Activated CD8-positive, alpha-beta memory T cell treated with anti-CD3 and anti-CD28 coated beads, Interleukin-2, amount 10 ng/mL, durations not matched to agents 7 days and 5 days (primary cell): Measurements from ENCODE around the gene CTSK. TPM values are rescaled to one million over a fixed set of nuclear protein-coding genes. Genes with fewer than 3 reads are reported as not detected.
"Not testable (repeated sequence)": the region's sequence is repeated elsewhere in the genome, so short reads cannot be mapped to it uniquely, and the experiment has no call there.

Experiments used
- ATAC-seq: fragments of 150-1000 bp; cut with Tn5 transposase; one replicate; pipeline ENCODE4 v1.10.0; 2021; ENCODE audit warnings: moderate library complexity
- CTCF ChIA-PET: fragments of 350-600 bp; sonication (Branson Sonifier 250); formaldehyde crosslinking; loops from one replicate; lab custom pipeline; 2021; ENCODE audit warnings: antibody characterized with exemption; lab: Charles Lee
- DNase-seq: peaks from one replicate; pipeline ENCODE4 v3.0.0-alpha.2; 2020
- H3K27ac Mint-ChIP-seq: one replicate; pipeline ENCODE4 v1.8.0; 2021; ENCODE audit warnings: mild to moderate bottlenecking, mixed read lengths
- H3K27me3 Mint-ChIP-seq: one replicate; pipeline ENCODE4 v1.8.0; 2021; ENCODE audit warnings: mixed read lengths
- H3K36me3 Mint-ChIP-seq: one replicate; pipeline ENCODE4 v1.8.0; 2021; ENCODE audit warnings: mild to moderate bottlenecking, mixed read lengths
- H3K4me1 Mint-ChIP-seq: one replicate; pipeline ENCODE4 v1.8.0; 2021; ENCODE audit warnings: mixed read lengths
- H3K4me3 Mint-ChIP-seq: one replicate; pipeline ENCODE4 v1.8.0; 2021; ENCODE audit warnings: mild to moderate bottlenecking, moderate library complexity, mixed read lengths
- H3K9me3 Mint-ChIP-seq: one replicate; pipeline ENCODE4 v1.8.0; 2022; ENCODE audit warnings: low read depth, mixed read lengths
- total RNA-seq, 2 experiments: library from RNA; stranded (reverse); gene quantifications; one replicate each; pipeline ENCODE4 v1.2.3, GENCODE V29; 2021

CTSK gene
- 1 to 10 TPM; 5.7 to 6.4 TPM for total RNA-seq

GRCh38 chr1:150808121-150808520 is at the start of gene CTSK:
Gene CTSK, minus strand, starts transcription at chr1:150808260. Its CDS starts 1,455 bp downstream, at chr1:150806805.
- H3K27me3 Mint-ChIP-seq: no peaks in the 10 kb centered on the region
- no peak for DNase-seq
- no peak within 1 kb of the TSS for H3K27ac Mint-ChIP-seq
- no peaks in the 10 kb centered on the region for H3K9me3 Mint-ChIP-seq
- H3K36me3 Mint-ChIP-seq: no peaks in the 10 kb centered on the region
- ATAC-seq: no peak
- H3K4me1 Mint-ChIP-seq: peaks cover 7% of the 10 kb centered on the region
- H3K4me3 Mint-ChIP-seq: no peak within 1 kb of the TSS
- CTCF ChIA-PET: interaction anchor here (1.0 to 1.3 kb wide), 4 partner anchors 17 to 120 kb away, joined by 3 to 4 read pairs (median 3); partner anchors contain the start of gene CTSS

- H3K27ac Mint-ChIP-seq, CTCF ChIA-PET, H3K4me3 Mint-ChIP-seq, H3K27me3 Mint-ChIP-seq, ATAC-seq, H3K4me1 Mint-ChIP-seq, DNase-seq, H3K9me3 Mint-ChIP-seq: not testable (repeated sequence)
- peaks cover 37% of the 10 kb centered on the region for H3K36me3 Mint-ChIP-seq
Measured at GRCh38 chr1:150852734-150853133, 44.7 kb upstream of the CTSK start.

DNA sequence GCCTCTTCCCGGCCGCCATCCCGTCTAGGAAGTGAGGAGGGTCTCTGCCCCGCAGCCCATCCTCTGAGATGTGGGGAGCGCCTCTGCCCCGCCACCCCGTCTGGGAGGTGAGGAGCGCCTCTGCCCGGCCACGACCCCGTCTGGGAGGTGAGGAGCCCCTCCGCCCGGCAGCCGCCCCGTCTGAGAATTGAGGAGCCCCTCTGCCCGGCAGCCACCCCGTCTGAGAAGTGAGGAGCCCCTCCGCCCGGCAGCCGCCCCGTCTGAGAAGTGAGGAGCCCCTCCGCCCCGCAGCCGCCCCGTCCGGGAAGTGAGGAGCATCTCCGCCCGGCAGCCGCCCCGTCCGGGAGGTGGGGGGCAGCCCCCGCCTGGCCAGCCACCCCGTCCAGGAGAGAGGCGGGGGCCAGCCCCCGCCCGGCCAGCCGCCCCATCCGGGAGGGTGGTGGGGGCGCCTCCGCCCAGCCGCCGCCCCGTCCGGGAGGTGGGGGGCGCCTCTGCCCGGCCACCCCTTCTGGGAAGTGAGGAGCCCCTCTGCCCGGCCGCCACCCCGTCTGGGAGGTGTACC is 42.8 kb upstream of the CTSK start:
- DNase-seq, H3K27me3 Mint-ChIP-seq, H3K4me3 Mint-ChIP-seq, H3K27ac Mint-ChIP-seq, H3K9me3 Mint-ChIP-seq, ATAC-seq: not testable (repeated sequence)
- peaks cover 45% of the 10 kb centered on the region for H3K36me3 Mint-ChIP-seq
- CTCF ChIA-PET: interaction anchor here (1.2 kb wide), 1 partner anchor 18 kb away, joined by 3 read pairs; no protein-coding TSS in a partner anchor
- H3K4me1 Mint-ChIP-seq: peaks cover 11% of the 10 kb centered on the region

GRCh38 chr1:150846473-150847146 is 38.5 kb upstream of the CTSK start:
- CTCF ChIA-PET: no interaction called here
- no peak for DNase-seq
- ATAC-seq: no peak
- no peak overlapping the region for H3K4me3 Mint-ChIP-seq
- peaks cover 18% of the 10 kb centered on the region for H3K4me1 Mint-ChIP-seq
- no peaks in the 10 kb centered on the region for H3K27me3 Mint-ChIP-seq
- H3K36me3 Mint-ChIP-seq: peaks cover 22% of the 10 kb centered on the region
- no peak overlapping the region for H3K27ac Mint-ChIP-seq
- no peaks in the 10 kb centered on the region for H3K9me3 Mint-ChIP-seq

GRCh38 chr1:150843474-150843873 is 35.4 kb upstream of the CTSK start:
- DNase-seq: no peak
- no peak for ATAC-seq
- Mint-ChIP-seq H3K36me3 (peaks cover 39% of the 10 kb centered on the region), H3K27me3 (no peaks in the 10 kb centered on the region), H3K27ac (no peak overlapping the region), H3K4me1 (peaks cover 31% of the 10 kb centered on the region), H3K9me3 (no peaks in the 10 kb centered on the region), H3K4me3 (no peak overlapping the region)
- CTCF ChIA-PET: interaction anchor here (0.5 kb wide), 1 partner anchor 225 kb away, joined by 3 read pairs; no protein-coding TSS in a partner anchor

GRCh38 chr1:150842964-150843363 is 34.9 kb upstream of the CTSK start:
- no peak for ATAC-seq
- CTCF ChIA-PET: no interaction called here
- Mint-ChIP-seq H3K4me3 (no peak overlapping the region), H3K9me3 (no peaks in the 10 kb centered on the region), H3K4me1 (peaks cover 31% of the 10 kb centered on the region), H3K27ac (no peak overlapping the region), H3K36me3 (peaks cover 42% of the 10 kb centered on the region), H3K27me3 (no peaks in the 10 kb centered on the region)
- no peak for DNase-seq

DNA sequence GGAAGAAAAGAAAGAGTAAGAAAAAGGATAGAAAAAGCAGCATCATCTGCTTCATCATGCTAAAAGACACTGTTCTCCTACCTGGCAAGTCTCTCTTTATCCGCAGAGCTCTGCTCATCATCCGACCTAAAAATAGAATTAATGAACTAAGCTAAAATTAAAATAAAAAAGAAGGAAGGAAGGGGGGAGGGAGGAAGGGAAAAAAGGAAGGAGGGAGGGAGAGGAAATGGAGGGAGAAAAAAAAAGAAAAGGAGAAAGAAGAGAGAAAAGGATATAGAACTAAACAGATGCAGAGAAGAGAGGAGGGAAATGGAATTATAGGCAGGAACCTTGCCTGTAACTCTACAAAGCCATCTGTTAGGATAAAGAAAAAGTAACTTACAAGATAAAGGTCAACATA is 34.3 kb upstream of the CTSK start:
- peak overlapping the region; percentile 3 for H3K27ac Mint-ChIP-seq
- H3K27me3 Mint-ChIP-seq: no peaks in the 10 kb centered on the region
- DNase-seq: no peak
- H3K4me3 Mint-ChIP-seq: no peak overlapping the region
- ATAC-seq: no peak
- peaks cover 40% of the 10 kb centered on the region for H3K36me3 Mint-ChIP-seq
- CTCF ChIA-PET: no interaction called here
- H3K9me3 Mint-ChIP-seq: no peaks in the 10 kb centered on the region
- H3K4me1 Mint-ChIP-seq: peaks cover 28% of the 10 kb centered on the region

GRCh38 chr1:150841626-150842025 is 33.6 kb upstream of the CTSK start:
- DNase-seq (no peak), ATAC-seq (peak; percentile 67)
- no peaks in the 10 kb centered on the region for H3K9me3 Mint-ChIP-seq
- CTCF ChIA-PET: no interaction called here
- peaks cover 41% of the 10 kb centered on the region for H3K36me3 Mint-ChIP-seq
- H3K4me3 Mint-ChIP-seq: no peak overlapping the region
- H3K27ac Mint-ChIP-seq: peak overlapping the region; percentile 37
- H3K4me1 Mint-ChIP-seq: peaks cover 25% of the 10 kb centered on the region
- no peaks in the 10 kb centered on the region for H3K27me3 Mint-ChIP-seq

DNA sequence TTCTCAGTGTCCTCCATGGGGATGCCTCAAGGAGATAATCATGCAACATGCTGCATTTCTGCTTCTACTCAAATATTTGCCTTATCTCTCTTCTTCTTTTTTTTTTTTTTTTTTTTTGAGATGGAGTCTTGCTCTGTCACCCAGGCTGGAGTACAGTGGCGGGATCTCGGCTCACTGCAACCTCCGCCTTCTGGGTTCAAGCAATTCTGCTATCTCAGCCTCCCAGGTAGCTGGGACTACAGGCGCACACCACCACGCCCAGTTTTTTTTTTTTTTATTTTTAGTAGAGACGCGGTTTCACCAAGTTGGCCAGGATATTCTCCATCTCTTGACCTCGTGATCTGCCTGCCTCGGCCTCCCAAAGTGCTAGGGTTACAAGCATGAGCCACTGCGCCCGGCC is 32.8 kb upstream of the CTSK start:
- peaks cover 40% of the 10 kb centered on the region for H3K36me3 Mint-ChIP-seq
- not testable (repeated sequence) for H3K27ac Mint-ChIP-seq, H3K27me3 Mint-ChIP-seq, DNase-seq, ATAC-seq, H3K4me3 Mint-ChIP-seq, H3K9me3 Mint-ChIP-seq
- CTCF ChIA-PET: interaction anchor here (0.7 kb wide), 1 partner anchor 54 kb away, joined by 3 read pairs; no protein-coding TSS in a partner anchor
- H3K4me1 Mint-ChIP-seq: peaks cover 23% of the 10 kb centered on the region

DNA sequence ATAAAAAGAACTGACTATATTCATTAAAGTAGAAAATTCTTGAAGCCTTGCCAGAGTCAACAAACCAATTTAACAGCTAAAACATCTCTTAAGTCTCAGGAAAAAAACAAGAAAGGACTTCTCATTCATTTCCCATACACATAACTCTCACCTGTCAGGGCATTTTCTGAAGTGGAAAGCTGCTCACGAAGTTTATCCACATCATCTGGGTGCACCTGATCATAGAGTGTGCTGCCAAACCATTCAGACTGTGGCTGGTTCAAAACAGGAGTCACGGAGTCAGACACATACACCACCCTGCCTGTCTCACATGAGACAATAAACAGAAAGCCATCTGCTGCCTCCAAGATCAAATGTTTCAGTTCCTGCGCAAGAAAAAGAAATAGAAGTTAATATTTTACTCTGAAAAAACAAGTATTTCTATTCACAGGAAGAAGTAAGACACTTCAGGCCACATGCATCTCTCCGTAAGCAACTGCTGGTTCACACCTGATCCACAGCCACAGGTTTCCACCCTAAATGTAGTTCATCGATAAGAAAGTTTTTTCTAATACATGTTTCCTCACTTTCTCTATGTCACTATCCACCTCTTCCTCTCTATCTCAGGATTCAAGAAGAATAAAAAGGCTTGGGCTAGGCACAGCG is 28.2 kb upstream of the CTSK start:
- CTCF ChIA-PET: interaction anchor here (1.0 kb wide), 2 partner anchors 85 to 86 kb away, joined by 3 read pairs; no protein-coding TSS in a partner anchor
- DNase-seq (no peak), ATAC-seq (no peak)
- H3K4me3 Mint-ChIP-seq: no peak overlapping the region
- no peaks in the 10 kb centered on the region for H3K27me3 Mint-ChIP-seq
- H3K4me1 Mint-ChIP-seq: peaks cover 10% of the 10 kb centered on the region
- no peaks in the 10 kb centered on the region for H3K9me3 Mint-ChIP-seq
- no peak overlapping the region for H3K27ac Mint-ChIP-seq
- peaks cover 61% of the 10 kb centered on the region for H3K36me3 Mint-ChIP-seq

GRCh38 chr1:150833961-150834360 is 25.9 kb upstream of the CTSK start:
- H3K27me3 Mint-ChIP-seq, H3K27ac Mint-ChIP-seq, DNase-seq, H3K4me3 Mint-ChIP-seq, CTCF ChIA-PET, H3K4me1 Mint-ChIP-seq, ATAC-seq, H3K9me3 Mint-ChIP-seq: not testable (repeated sequence)
- peaks cover 62% of the 10 kb centered on the region for H3K36me3 Mint-ChIP-seq

DNA sequence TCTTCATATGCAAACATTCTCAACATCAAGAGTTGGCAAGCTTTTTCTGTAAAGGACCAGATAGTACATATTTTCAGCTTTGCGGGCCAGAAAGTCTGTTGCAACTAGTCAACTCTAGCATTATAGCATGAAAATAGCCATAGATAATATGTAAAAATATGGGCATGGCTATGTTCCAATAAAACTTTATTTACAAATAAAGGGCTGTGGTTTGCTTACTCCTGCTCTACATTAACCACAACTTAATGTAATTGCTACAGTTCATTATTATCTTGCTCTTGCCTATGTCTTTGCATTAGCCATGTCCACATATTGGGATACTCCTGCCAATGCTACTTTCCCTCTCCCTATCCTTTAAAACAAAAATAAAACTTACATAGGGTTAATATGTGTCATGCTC is 24.5 kb upstream of the CTSK start:
- ATAC-seq (no peak), DNase-seq (no peak)
- Mint-ChIP-seq H3K4me3 (no peak overlapping the region), H3K36me3 (peaks cover 58% of the 10 kb centered on the region), H3K4me1 (no peaks in the 10 kb centered on the region), H3K27ac (no peak overlapping the region), H3K9me3 (no peaks in the 10 kb centered on the region), H3K27me3 (no peaks in the 10 kb centered on the region)
- CTCF ChIA-PET: no interaction called here

DNA sequence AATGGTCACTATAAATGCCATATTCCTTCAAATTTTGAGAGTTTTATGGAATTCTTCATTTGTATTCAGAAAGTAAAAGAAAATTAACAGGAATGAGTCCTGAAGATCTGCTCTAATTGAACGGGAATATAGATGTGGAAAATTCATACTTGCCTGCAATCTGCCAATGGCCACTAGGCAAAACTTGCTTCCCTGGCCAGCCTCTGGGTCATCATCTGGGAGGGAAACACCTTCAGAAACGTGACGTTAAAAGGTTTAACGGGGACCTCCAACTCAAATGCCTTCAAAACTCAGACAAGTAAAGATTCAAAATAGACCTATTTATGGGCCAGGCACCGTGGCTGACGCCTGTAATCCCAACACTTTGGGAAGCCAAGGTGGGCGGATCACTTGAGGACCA is 21.7 kb upstream of the CTSK start:
- H3K36me3 Mint-ChIP-seq: peaks cover 53% of the 10 kb centered on the region
- CTCF ChIA-PET: interaction anchor here (1.4 kb wide), 1 partner anchor 28 kb away, joined by 3 read pairs; no protein-coding TSS in a partner anchor
- H3K27ac Mint-ChIP-seq: no peak overlapping the region
- DNase-seq (no peak), ATAC-seq (no peak)
- no peaks in the 10 kb centered on the region for H3K4me1 Mint-ChIP-seq
- H3K27me3 Mint-ChIP-seq: no peaks in the 10 kb centered on the region
- H3K4me3 Mint-ChIP-seq: no peak overlapping the region
- no peaks in the 10 kb centered on the region for H3K9me3 Mint-ChIP-seq
